ENCODE measurements around the gene NAV2. TPM values are rescaled to one million over a fixed set of nuclear protein-coding genes. Genes with fewer than 3 reads are reported as not detected.
"Not testable (repeated sequence)": the region's sequence is repeated elsewhere in the genome, so short reads cannot be mapped to it uniquely, and the experiment has no call there.

Gene NAV2
- total RNA-seq, 1 donor from 2014 or later: 47.3 TPM

- DNase-seq (ENCODE audit: low spot score): peak; percentile 86
Measured at GRCh38 chr11:20112291-20113148, 399.9 kb downstream of the NAV2 start.

GRCh38 chr11:20113149-20113438, 400.5 kb downstream of the NAV2 start:
- DNase-seq (ENCODE audit: low spot score): no peak

GRCh38 chr11:20114588-20114987, 402.0 kb downstream of the NAV2 start:
- no peak for DNase-seq (ENCODE audit: low spot score)

- DNase-seq (ENCODE audit: low spot score): no peak
Measured at GRCh38 chr11:20116825-20117224, 404.2 kb downstream of the NAV2 start.

- no peak for DNase-seq (ENCODE audit: low spot score)
Measured at GRCh38 chr11:20117291-20117690, 404.7 kb downstream of the NAV2 start.

GRCh38 chr11:20118209-20118608, 405.6 kb downstream of the NAV2 start:
- no peak for DNase-seq (ENCODE audit: low spot score)

GRCh38 chr11:20119315-20119714, 406.7 kb downstream of the NAV2 start:
- no peak for DNase-seq (ENCODE audit: low spot score)

- DNase-seq (ENCODE audit: low spot score): no peak
Measured at GRCh38 chr11:20120134-20120925, 407.7 kb downstream of the NAV2 start.

GRCh38 chr11:20122131-20122530, 409.5 kb downstream of the NAV2 start:
- no peak for DNase-seq (ENCODE audit: low spot score)

- no peak for DNase-seq (ENCODE audit: low spot score)
Measured at GRCh38 chr11:20125927-20126326, 413.3 kb downstream of the NAV2 start.

GRCh38 chr11:20126724-20127123, 414.1 kb downstream of the NAV2 start:
- no peak for DNase-seq (ENCODE audit: low spot score)

GRCh38 chr11:20127671-20128527, 415.3 kb downstream of the NAV2 start:
- peak; percentile 68 for DNase-seq (ENCODE audit: low spot score)

GRCh38 chr11:20128528-20128825, 415.8 kb downstream of the NAV2 start:
- DNase-seq (ENCODE audit: low spot score): not testable (repeated sequence)

- no peak for DNase-seq (ENCODE audit: low spot score)
Measured at GRCh38 chr11:20129665-20130064, 417.0 kb downstream of the NAV2 start.

GRCh38 chr11:20131788-20132666, 419.4 kb downstream of the NAV2 start:
- DNase-seq (ENCODE audit: low spot score): peak; percentile 71

GRCh38 chr11:20132667-20133039, 420.0 kb downstream of the NAV2 start:
- no peak for DNase-seq (ENCODE audit: low spot score)

- no peak for DNase-seq (ENCODE audit: low spot score)
Measured at GRCh38 chr11:20134991-20135736, 422.5 kb downstream of the NAV2 start.

GRCh38 chr11:20137637-20138036, 425.0 kb downstream of the NAV2 start:
- DNase-seq (ENCODE audit: low spot score): no peak

- no peak for DNase-seq (ENCODE audit: low spot score)
Measured at GRCh38 chr11:20138707-20139106, 426.1 kb downstream of the NAV2 start.

- no peak for DNase-seq (ENCODE audit: low spot score)
Measured at GRCh38 chr11:20154381-20154780, 441.7 kb downstream of the NAV2 start.
